ENCODE results near the gene RBM12. TPM values are rescaled to one million over a fixed set of nuclear protein-coding genes. Genes with fewer than 3 reads are reported as not detected.

Gene RBM12
- total RNA-seq, 2 experiments from 2014 or later: 110 to 114 TPM

GRCh38 chr20:35651958-35652357, 12.7 kb downstream of the RBM12 start:
- H3K27me3 Mint-ChIP-seq: no peaks in the 10 kb centered on the region
- no peak overlapping the region for H3K4me3 Mint-ChIP-seq
- H3K4me1 Mint-ChIP-seq (ENCODE audit: low read depth): peaks cover 54% of the 10 kb centered on the region
- ChIA-PET CTCF (interaction anchor here (1.1 kb wide), 1 partner anchor 11 kb away, joined by 4 read pairs; no protein-coding TSS in a partner anchor), POLR2A (interaction anchor here (0.6 to 1.3 kb wide), 3 partner anchors 9 to 18 kb away, joined by 3 to 6 read pairs (median 4); no protein-coding TSS in a partner anchor)
- H3K36me3 Mint-ChIP-seq: peaks cover 20% of the 10 kb centered on the region
- no peak for DNase-seq
- intact Hi-C loops (cut with micrococcal nuclease): no loop called here
- no peak overlapping the region for H3K27ac Mint-ChIP-seq
- H3K9me3 Mint-ChIP-seq: no peaks in the 10 kb centered on the region

- intact Hi-C loops (cut with micrococcal nuclease): loop anchor here (1.0 kb wide), 1 partner anchor 11 kb away; no protein-coding TSS in a partner anchor
- Mint-ChIP-seq H3K27me3 (no peaks in the 10 kb centered on the region), H3K36me3 (peaks cover 20% of the 10 kb centered on the region), H3K9me3 (no peaks in the 10 kb centered on the region), H3K4me1 (ENCODE audit: low read depth) (peaks cover 56% of the 10 kb centered on the region), H3K4me3 (no peak overlapping the region), H3K27ac (peak overlapping the region; percentile 11)
- POLR2A ChIA-PET: no interaction called here
- CTCF ChIA-PET: no interaction called here
- DNase-seq: no peak
These were observed 14.1 kb downstream of the RBM12 start for GRCh38 chr20:35650632-35651031.

GRCh38 chr20:35648836-35649235, 15.9 kb downstream of the RBM12 start:
- H3K27ac Mint-ChIP-seq: no peak overlapping the region
- POLR2A ChIA-PET: no interaction called here

GRCh38 chr20:35644806-35645205, 19.9 kb downstream of the RBM12 start:
- Mint-ChIP-seq H3K4me1 (ENCODE audit: low read depth) (peaks cover 75% of the 10 kb centered on the region), H3K27ac (peak overlapping the region; percentile 9), H3K27me3 (no peaks in the 10 kb centered on the region), H3K9me3 (no peaks in the 10 kb centered on the region), H3K36me3 (peaks cover 10% of the 10 kb centered on the region), H3K4me3 (no peak overlapping the region)
- no peak for DNase-seq
- ChIA-PET POLR2A (no interaction called here), CTCF (interaction anchor here (1.1 kb wide), 1 partner anchor 26 kb away, joined by 3 read pairs; no protein-coding TSS in a partner anchor)
- intact Hi-C loops (cut with micrococcal nuclease): no loop called here

More at GRCh38 chr20:35648836-35649235, 15.9 kb downstream of the RBM12 start:
- intact Hi-C loops (cut with micrococcal nuclease): no loop called here
- Mint-ChIP-seq H3K4me1 (ENCODE audit: low read depth) (peaks cover 70% of the 10 kb centered on the region), H3K4me3 (no peak overlapping the region), H3K9me3 (no peaks in the 10 kb centered on the region), H3K27me3 (no peaks in the 10 kb centered on the region), H3K36me3 (peaks cover 22% of the 10 kb centered on the region)
- CTCF ChIA-PET: no interaction called here
- no peak for DNase-seq

GRCh38 chr20:35643045-35643444, 21.7 kb downstream of the RBM12 start:
- no peak for DNase-seq
- POLR2A ChIA-PET: interaction anchor here (1.5 kb wide), 1 partner anchor 11 kb away, joined by 3 read pairs; no protein-coding TSS in a partner anchor
- peaks cover 5% of the 10 kb centered on the region for H3K36me3 Mint-ChIP-seq
- H3K4me3 Mint-ChIP-seq: no peak overlapping the region
- CTCF ChIA-PET: no interaction called here
- no peaks in the 10 kb centered on the region for H3K27me3 Mint-ChIP-seq
- H3K4me1 Mint-ChIP-seq (ENCODE audit: low read depth): peaks cover 64% of the 10 kb centered on the region
- no peaks in the 10 kb centered on the region for H3K9me3 Mint-ChIP-seq
- no peak overlapping the region for H3K27ac Mint-ChIP-seq
- intact Hi-C loops (cut with micrococcal nuclease): no loop called here

GRCh38 chr20:35641743-35642142, 23.0 kb downstream of the RBM12 start:
- Mint-ChIP-seq H3K4me3 (no peak overlapping the region), H3K27me3 (no peaks in the 10 kb centered on the region), H3K36me3 (peaks cover 5% of the 10 kb centered on the region), H3K9me3 (no peaks in the 10 kb centered on the region), H3K4me1 (ENCODE audit: low read depth) (peaks cover 68% of the 10 kb centered on the region), H3K27ac (no peak overlapping the region)
- CTCF ChIA-PET: no interaction called here
- DNase-seq: no peak
- intact Hi-C loops (cut with micrococcal nuclease): no loop called here
- POLR2A ChIA-PET: interaction anchor here (0.7 to 1.5 kb wide), 2 partner anchors 12 to 31 kb away, joined by 3 read pairs; no protein-coding TSS in a partner anchor

GRCh38 chr20:35640724-35641123, 24.0 kb downstream of the RBM12 start:
- no peaks in the 10 kb centered on the region for H3K9me3 Mint-ChIP-seq
- CTCF ChIA-PET: no interaction called here
- DNase-seq: no peak
- H3K27me3 Mint-ChIP-seq: no peaks in the 10 kb centered on the region
- H3K27ac Mint-ChIP-seq: no peak overlapping the region
- intact Hi-C loops (cut with micrococcal nuclease): no loop called here
- H3K4me3 Mint-ChIP-seq: no peak overlapping the region
- H3K4me1 Mint-ChIP-seq (ENCODE audit: low read depth): peaks cover 65% of the 10 kb centered on the region
- POLR2A ChIA-PET: no interaction called here
- peaks cover 3% of the 10 kb centered on the region for H3K36me3 Mint-ChIP-seq

- no peaks in the 10 kb centered on the region for H3K27me3 Mint-ChIP-seq
- DNase-seq: no peak
- no peaks in the 10 kb centered on the region for H3K9me3 Mint-ChIP-seq
- H3K27ac Mint-ChIP-seq: no peak overlapping the region
- ChIA-PET CTCF (no interaction called here), POLR2A (no interaction called here)
- intact Hi-C loops (cut with micrococcal nuclease): no loop called here
- H3K4me1 Mint-ChIP-seq (ENCODE audit: low read depth): peaks cover 59% of the 10 kb centered on the region
- no peak overlapping the region for H3K4me3 Mint-ChIP-seq
- no peaks in the 10 kb centered on the region for H3K36me3 Mint-ChIP-seq
These were observed 25.9 kb downstream of the RBM12 start for GRCh38 chr20:35638751-35639150.

GRCh38 chr20:35637276-35637675, 27.4 kb downstream of the RBM12 start:
- Mint-ChIP-seq H3K4me1 (ENCODE audit: low read depth) (peaks cover 45% of the 10 kb centered on the region), H3K27me3 (no peaks in the 10 kb centered on the region), H3K4me3 (no peak overlapping the region), H3K36me3 (no peaks in the 10 kb centered on the region), H3K9me3 (no peaks in the 10 kb centered on the region), H3K27ac (no peak overlapping the region)
- POLR2A ChIA-PET: no interaction called here
- DNase-seq: no peak
- CTCF ChIA-PET: no interaction called here
- intact Hi-C loops (cut with micrococcal nuclease): no loop called here

GRCh38 chr20:35636095-35636494, 28.6 kb downstream of the RBM12 start:
- Mint-ChIP-seq H3K36me3 (no peaks in the 10 kb centered on the region), H3K27ac (no peak overlapping the region), H3K4me3 (no peak overlapping the region), H3K9me3 (no peaks in the 10 kb centered on the region), H3K4me1 (ENCODE audit: low read depth) (peaks cover 42% of the 10 kb centered on the region), H3K27me3 (no peaks in the 10 kb centered on the region)
- POLR2A ChIA-PET: interaction anchor here (1.0 kb wide), 1 partner anchor 14 kb away, joined by 4 read pairs; no protein-coding TSS in a partner anchor
- intact Hi-C loops (cut with micrococcal nuclease): no loop called here
- no peak for DNase-seq
- CTCF ChIA-PET: no interaction called here

GRCh38 chr20:35635652-35636051, 29.0 kb downstream of the RBM12 start:
- CTCF ChIA-PET: no interaction called here
- no peak for DNase-seq
- H3K36me3 Mint-ChIP-seq: no peaks in the 10 kb centered on the region
- H3K4me1 Mint-ChIP-seq (ENCODE audit: low read depth): peaks cover 38% of the 10 kb centered on the region
- H3K9me3 Mint-ChIP-seq: no peaks in the 10 kb centered on the region
- no peaks in the 10 kb centered on the region for H3K27me3 Mint-ChIP-seq
- intact Hi-C loops (cut with micrococcal nuclease): no loop called here
- no peak overlapping the region for H3K4me3 Mint-ChIP-seq
- POLR2A ChIA-PET: no interaction called here
- H3K27ac Mint-ChIP-seq: peak overlapping the region; percentile 23

GRCh38 chr20:35632539-35633115, 32.1 kb downstream of the RBM12 start:
- Mint-ChIP-seq H3K27ac (peak overlapping the region; percentile 25), H3K4me1 (ENCODE audit: low read depth) (peaks cover 19% of the 10 kb centered on the region), H3K4me3 (no peak overlapping the region), H3K9me3 (no peaks in the 10 kb centered on the region), H3K36me3 (peaks cover 9% of the 10 kb centered on the region), H3K27me3 (no peaks in the 10 kb centered on the region)
- intact Hi-C loops (cut with micrococcal nuclease): no loop called here
- DNase-seq: no peak
- POLR2A ChIA-PET: interaction anchor here (0.6 kb wide), 1 partner anchor 191 kb away, joined by 3 read pairs; no protein-coding TSS in a partner anchor
- CTCF ChIA-PET: no interaction called here

- Mint-ChIP-seq H3K27ac (no peak overlapping the region), H3K4me3 (no peak overlapping the region), H3K9me3 (no peaks in the 10 kb centered on the region), H3K4me1 (ENCODE audit: low read depth) (peaks cover 8% of the 10 kb centered on the region), H3K27me3 (no peaks in the 10 kb centered on the region), H3K36me3 (peaks cover 24% of the 10 kb centered on the region)
- intact Hi-C loops (cut with micrococcal nuclease): no loop called here
- DNase-seq: no peak
- ChIA-PET POLR2A (interaction anchor here (0.6 kb wide), 1 partner anchor 13 kb away, joined by 3 read pairs; no protein-coding TSS in a partner anchor), CTCF (no interaction called here)
These were observed 34.1 kb downstream of the RBM12 start for GRCh38 chr20:35630636-35631035.

Measured in activated CD4-positive, alpha-beta memory T cell treated with anti-CD3 and anti-CD28 coated beads for 36 hours (primary cell).